CD4-positive, alpha-beta T cell treated with Interleukin-6 for 4 hours (primary cell): ENCODE data around the gene CHRNB4.
"Not testable (repeated sequence)": the region's sequence is repeated elsewhere in the genome, so short reads cannot be mapped to it uniquely, and the experiment has no call there.

Experiments used
- DNase-seq: peaks from one replicate; pipeline ENCODE4 v3.0.0-alpha.2; 2020; ENCODE audit warnings: mixed read lengths

CHRNB4 gene

DNA sequence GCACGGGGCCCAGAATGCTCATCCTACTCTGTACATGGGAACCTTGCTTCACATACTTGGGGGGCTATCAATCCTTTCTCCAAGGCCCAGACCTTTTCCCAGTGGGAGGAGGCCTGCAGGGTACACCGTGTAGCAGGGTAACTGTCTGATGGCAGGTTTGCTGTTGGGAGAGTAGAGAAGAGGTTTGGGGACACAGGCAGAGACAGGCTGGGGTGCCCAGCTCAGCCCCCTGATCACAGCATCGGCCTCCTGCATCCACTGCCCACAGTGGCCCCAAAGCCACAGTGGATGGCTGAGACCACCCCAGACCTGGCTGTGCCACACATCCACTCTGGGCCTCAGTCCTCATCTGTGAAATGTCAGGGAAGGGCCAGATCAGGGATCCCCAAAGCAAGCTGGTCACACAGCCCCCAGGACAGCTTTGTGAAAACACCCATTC, 25.8 kb downstream of the CHRNB4 start:
- no peak for DNase-seq

- no peak for DNase-seq
Measured at GRCh38 chr15:78614021-78614420, 27.0 kb downstream of the CHRNB4 start.

- not testable (repeated sequence) for DNase-seq
Measured at GRCh38 chr15:78609551-78609950, 31.5 kb downstream of the CHRNB4 start.

DNA sequence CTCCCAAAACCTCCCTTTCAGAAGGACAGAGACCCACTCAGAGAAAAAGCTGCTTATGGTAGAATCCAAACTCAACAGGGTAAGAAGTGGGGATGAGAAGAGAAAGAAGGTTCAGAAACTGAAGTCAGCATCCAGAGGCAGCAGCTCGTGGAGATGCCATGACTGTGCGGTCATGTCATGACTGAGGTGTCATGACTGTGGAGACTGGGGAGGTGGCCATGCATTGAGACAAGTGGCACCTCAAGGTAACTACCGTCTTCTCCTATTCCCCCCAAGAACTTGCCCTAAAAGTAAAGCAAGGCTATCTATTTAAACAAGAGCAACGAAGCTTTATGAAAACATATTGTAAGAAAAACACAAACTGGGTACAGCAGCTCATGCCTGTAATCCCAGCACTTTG, 35.3 kb downstream of the CHRNB4 start:
- no peak for DNase-seq

GRCh38 chr15:78605201-78605600, 35.8 kb downstream of the CHRNB4 start:
- no peak for DNase-seq

DNA sequence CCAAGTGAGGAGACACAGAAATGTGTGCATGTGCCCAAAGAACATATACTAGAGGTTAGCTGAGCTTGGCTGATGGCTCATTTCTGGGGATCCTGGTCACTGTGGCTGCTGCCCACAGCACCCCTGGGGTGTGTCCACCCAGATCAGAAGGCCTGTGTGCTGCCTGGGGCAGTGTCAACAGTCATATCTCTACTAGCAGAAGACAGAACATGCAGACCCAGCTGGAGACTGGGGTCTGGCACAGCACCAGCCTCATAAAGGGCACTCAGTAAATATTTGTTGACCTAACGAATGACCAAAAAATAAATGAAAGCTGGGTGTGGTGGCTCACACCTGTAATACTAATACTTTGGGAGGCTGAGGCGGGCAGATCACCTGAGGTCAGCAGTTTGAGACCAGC, 36.6 kb downstream of the CHRNB4 start:
- DNase-seq = no peak

GRCh38 chr15:78603467-78603866, 37.5 kb downstream of the CHRNB4 start:
- DNase-seq = no peak

DNA sequence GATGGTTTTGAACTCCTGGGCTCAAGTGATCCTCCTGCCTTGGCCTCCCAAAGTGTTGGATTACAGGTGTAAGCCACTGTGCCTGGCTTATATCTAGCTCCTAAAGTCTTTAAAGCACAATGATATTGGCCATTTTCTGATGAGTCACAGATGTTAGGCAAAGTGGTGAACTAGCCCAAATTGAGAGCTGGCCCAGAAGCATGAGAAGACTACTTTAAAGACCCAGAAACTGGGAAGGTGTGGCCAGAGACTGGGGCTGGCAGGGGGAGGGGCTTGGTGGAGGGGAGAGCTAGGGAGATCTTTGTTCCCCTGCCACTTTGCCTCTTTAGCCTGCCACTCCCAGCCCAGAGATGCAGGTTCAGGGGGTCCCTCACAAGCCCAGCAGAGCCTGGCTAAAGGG, 41.8 kb downstream of the CHRNB4 start:
- DNase-seq = no peak

GRCh38 chr15:78598348-78598747, 42.7 kb downstream of the CHRNB4 start:
- DNase-seq = no peak

- DNase-seq = no peak
Measured at GRCh38 chr15:78597583-78597982, 43.4 kb downstream of the CHRNB4 start.

DNA sequence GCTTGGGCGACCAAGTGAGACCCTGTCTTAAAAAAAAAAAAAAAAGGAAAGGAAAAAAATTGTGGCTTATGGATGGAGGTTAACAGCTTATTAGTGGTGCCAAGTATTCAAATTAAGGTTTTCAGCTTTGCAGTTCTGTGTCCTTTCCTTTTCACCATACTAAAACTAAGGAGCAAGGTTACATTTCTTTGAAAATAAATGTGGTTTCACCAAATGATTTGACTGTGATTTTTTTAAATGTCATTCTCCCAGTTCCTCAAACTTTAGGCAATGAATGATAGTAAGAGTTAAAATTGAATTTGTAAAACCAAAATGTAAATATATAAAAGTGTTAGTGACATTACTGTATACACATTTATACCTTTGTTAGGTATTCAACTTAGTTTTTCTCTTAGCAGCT, 66.1 kb downstream of the CHRNB4 start:
- no peak for DNase-seq
